ENCODE data around the gene PPIL1.

Gene PPIL1

GRCh38 chr6:36840432-36841403, 33.9 kb downstream of the PPIL1 start:
- H3K36me3 ChIP-seq (ENCODE audit: control insufficient read depth, insufficient read depth, low read length) = no peaks in the 10 kb centered on the region

GRCh38 chr6:36839749-36840431, 34.7 kb downstream of the PPIL1 start:
- H3K9me3 ChIP-seq (ENCODE audit: control insufficient read depth, insufficient read depth, low read depth, low read length) = no peaks in the 10 kb centered on the region
- peaks cover 76% of the 10 kb centered on the region for H3K27me3 ChIP-seq (ENCODE audit: control insufficient read depth, insufficient read depth, low read length)
- H3K36me3 ChIP-seq (ENCODE audit: control insufficient read depth, insufficient read depth, low read length) = no peaks in the 10 kb centered on the region
- H3K27ac ChIP-seq (ENCODE audit: low read depth, low read length) = no peak overlapping the region
- peak overlapping the region; percentile 64 for H3K4me3 ChIP-seq (ENCODE audit: low read depth, low read length)
- H3K4me1 ChIP-seq (ENCODE audit: control insufficient read depth, insufficient read depth, low read length) = peaks cover 16% of the 10 kb centered on the region
- no peak overlapping the region for H3K9ac ChIP-seq (ENCODE audit: low read length)

More at GRCh38 chr6:36840432-36841403, 33.9 kb downstream of the PPIL1 start:
- peak overlapping the region; percentile 64 for H3K4me3 ChIP-seq (ENCODE audit: low read depth, low read length)
- H3K9me3 ChIP-seq (ENCODE audit: control insufficient read depth, insufficient read depth, low read depth, low read length) = no peaks in the 10 kb centered on the region
- H3K9ac ChIP-seq (ENCODE audit: low read length) = no peak overlapping the region
- H3K27ac ChIP-seq (ENCODE audit: low read depth, low read length) = no peak overlapping the region
- peaks cover 11% of the 10 kb centered on the region for H3K4me1 ChIP-seq (ENCODE audit: control insufficient read depth, insufficient read depth, low read length)
- peaks cover 67% of the 10 kb centered on the region for H3K27me3 ChIP-seq (ENCODE audit: control insufficient read depth, insufficient read depth, low read length)

- peak within 1 kb of the TSS; percentile 64 for H3K4me3 ChIP-seq (ENCODE audit: low read depth, low read length)
- H3K9me3 ChIP-seq (ENCODE audit: control insufficient read depth, insufficient read depth, low read depth, low read length) = no peaks in the 10 kb centered on the region
- peaks cover 17% of the 10 kb centered on the region for H3K4me1 ChIP-seq (ENCODE audit: control insufficient read depth, insufficient read depth, low read length)
- no peaks in the 10 kb centered on the region for H3K36me3 ChIP-seq (ENCODE audit: control insufficient read depth, insufficient read depth, low read length)
- H3K9ac ChIP-seq (ENCODE audit: low read length) = no peak within 1 kb of the TSS
- peaks cover 77% of the 10 kb centered on the region for H3K27me3 ChIP-seq (ENCODE audit: control insufficient read depth, insufficient read depth, low read length)
- H3K27ac ChIP-seq (ENCODE audit: low read depth, low read length) = no peak within 1 kb of the TSS
Measured at GRCh38 chr6:36838896-36839748, 35.5 kb downstream of the PPIL1 start, which contains the start of gene CPNE5. TSS of gene CPNE5 (minus strand) at chr6:36839444. CDS start at chr6:36839377, 67 bp downstream.

- Histone ChIP-seq H3K27ac (ENCODE audit: low read depth, low read length) (no peak overlapping the region), H3K9me3 (ENCODE audit: control insufficient read depth, insufficient read depth, low read depth, low read length) (peaks cover 4% of the 10 kb centered on the region; the same call in 1 of the 2 replicates), H3K9ac (ENCODE audit: low read length) (no peak overlapping the region), H3K27me3 (ENCODE audit: control insufficient read depth, insufficient read depth, low read length) (peaks cover 74% of the 10 kb centered on the region), H3K4me1 (ENCODE audit: control insufficient read depth, insufficient read depth, low read length) (peaks cover 17% of the 10 kb centered on the region), H3K4me3 (ENCODE audit: low read depth, low read length) (no peak overlapping the region), H3K36me3 (ENCODE audit: control insufficient read depth, insufficient read depth, low read length) (no peaks in the 10 kb centered on the region)
Measured at GRCh38 chr6:36837686-36838085, 36.9 kb downstream of the PPIL1 start.

DNA sequence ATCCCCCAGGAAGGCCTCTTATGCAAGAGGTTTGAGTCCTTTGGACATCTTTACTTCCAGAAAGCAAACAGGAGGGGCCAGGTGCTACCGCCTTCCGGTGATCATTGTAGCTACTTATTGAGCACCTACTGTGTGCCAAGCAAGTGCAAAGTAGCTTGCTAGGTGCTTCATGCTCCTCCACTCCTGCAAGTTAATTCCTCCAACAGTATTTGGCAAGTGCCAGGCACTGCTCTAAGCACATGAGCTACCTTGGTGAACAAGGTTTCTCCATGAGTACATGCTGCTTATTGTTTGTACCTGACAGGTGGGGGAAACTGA, 37.6 kb downstream of the PPIL1 start:
- peaks cover 4% of the 10 kb centered on the region; the same call in 1 of the 2 replicates for H3K9me3 ChIP-seq (ENCODE audit: control insufficient read depth, insufficient read depth, low read depth, low read length)
- H3K36me3 ChIP-seq (ENCODE audit: control insufficient read depth, insufficient read depth, low read length) = no peaks in the 10 kb centered on the region
- peaks cover 17% of the 10 kb centered on the region for H3K4me1 ChIP-seq (ENCODE audit: control insufficient read depth, insufficient read depth, low read length)
- no peak overlapping the region for H3K27ac ChIP-seq (ENCODE audit: low read depth, low read length)
- no peak overlapping the region for H3K9ac ChIP-seq (ENCODE audit: low read length)
- no peak overlapping the region for H3K4me3 ChIP-seq (ENCODE audit: low read depth, low read length)
- H3K27me3 ChIP-seq (ENCODE audit: control insufficient read depth, insufficient read depth, low read length) = peaks cover 72% of the 10 kb centered on the region

DNA sequence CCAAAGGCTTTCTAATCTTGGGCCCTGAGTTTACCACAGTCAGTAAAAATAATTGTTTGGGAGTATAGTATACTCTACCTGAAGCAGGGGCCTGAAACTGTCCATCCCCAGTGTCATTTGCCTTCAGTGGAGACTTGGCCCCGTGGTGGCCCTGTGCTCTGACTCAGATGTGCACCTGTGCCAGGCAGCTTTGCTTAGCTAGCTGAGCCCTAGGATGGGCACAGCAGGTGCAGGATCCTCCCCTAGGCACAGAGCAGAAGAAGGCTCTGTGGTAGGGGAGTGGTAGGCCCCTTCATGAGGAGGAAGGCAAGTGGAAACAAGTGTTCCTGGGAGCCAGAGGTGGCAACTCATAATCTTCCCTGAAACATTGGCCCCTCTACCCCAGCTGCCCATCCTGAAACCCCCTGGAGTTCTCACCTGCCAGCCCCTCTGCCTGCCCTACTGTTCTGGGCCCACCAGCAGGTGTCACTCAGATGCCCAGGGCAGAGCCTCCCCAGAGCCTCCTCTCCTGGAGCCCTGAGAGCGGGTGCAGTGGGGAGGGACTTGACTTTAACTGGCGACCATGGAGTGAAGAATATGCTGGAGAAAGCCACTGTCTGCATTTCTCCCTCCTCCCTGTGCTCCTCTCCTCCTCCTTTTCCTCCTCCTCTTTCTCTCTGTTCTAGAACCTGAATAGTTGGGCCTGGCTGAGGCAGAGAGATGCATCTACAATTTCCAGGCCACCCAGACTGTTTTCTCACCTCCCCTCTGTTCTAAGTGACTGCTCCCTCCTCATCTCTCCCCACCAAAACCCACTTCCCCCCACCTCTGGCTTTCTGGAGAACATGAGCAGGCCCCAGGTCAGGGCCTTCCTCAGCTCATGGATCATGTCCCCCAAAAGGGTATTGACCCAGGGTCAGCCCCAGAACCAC, 38.2 kb downstream of the PPIL1 start:
- Histone ChIP-seq H3K9me3 (ENCODE audit: control insufficient read depth, insufficient read depth, low read depth, low read length) (peaks cover 4% of the 10 kb centered on the region; the same call in 1 of the 2 replicates), H3K36me3 (ENCODE audit: control insufficient read depth, insufficient read depth, low read length) (no peaks in the 10 kb centered on the region), H3K4me3 (ENCODE audit: low read depth, low read length) (no peak overlapping the region), H3K9ac (ENCODE audit: low read length) (no peak overlapping the region), H3K27me3 (ENCODE audit: control insufficient read depth, insufficient read depth, low read length) (peaks cover 66% of the 10 kb centered on the region), H3K27ac (ENCODE audit: low read depth, low read length) (no peak overlapping the region), H3K4me1 (ENCODE audit: control insufficient read depth, insufficient read depth, low read length) (peaks cover 17% of the 10 kb centered on the region)

GRCh38 chr6:36834576-36835341, 39.8 kb downstream of the PPIL1 start:
- Histone ChIP-seq H3K4me3 (ENCODE audit: low read depth, low read length) (0 out of 2 replicates have a peak overlapping the region, but pooled peaks have one; percentile 1), H3K27ac (ENCODE audit: low read depth, low read length) (no peak overlapping the region), H3K9ac (ENCODE audit: low read length) (no peak overlapping the region), H3K27me3 (ENCODE audit: control insufficient read depth, insufficient read depth, low read length) (peaks cover 50% of the 10 kb centered on the region), H3K4me1 (ENCODE audit: control insufficient read depth, insufficient read depth, low read length) (peaks cover 11% of the 10 kb centered on the region), H3K9me3 (ENCODE audit: control insufficient read depth, insufficient read depth, low read depth, low read length) (peaks cover 4% of the 10 kb centered on the region; the same call in 1 of the 2 replicates), H3K36me3 (ENCODE audit: control insufficient read depth, insufficient read depth, low read length) (no peaks in the 10 kb centered on the region)

DNA sequence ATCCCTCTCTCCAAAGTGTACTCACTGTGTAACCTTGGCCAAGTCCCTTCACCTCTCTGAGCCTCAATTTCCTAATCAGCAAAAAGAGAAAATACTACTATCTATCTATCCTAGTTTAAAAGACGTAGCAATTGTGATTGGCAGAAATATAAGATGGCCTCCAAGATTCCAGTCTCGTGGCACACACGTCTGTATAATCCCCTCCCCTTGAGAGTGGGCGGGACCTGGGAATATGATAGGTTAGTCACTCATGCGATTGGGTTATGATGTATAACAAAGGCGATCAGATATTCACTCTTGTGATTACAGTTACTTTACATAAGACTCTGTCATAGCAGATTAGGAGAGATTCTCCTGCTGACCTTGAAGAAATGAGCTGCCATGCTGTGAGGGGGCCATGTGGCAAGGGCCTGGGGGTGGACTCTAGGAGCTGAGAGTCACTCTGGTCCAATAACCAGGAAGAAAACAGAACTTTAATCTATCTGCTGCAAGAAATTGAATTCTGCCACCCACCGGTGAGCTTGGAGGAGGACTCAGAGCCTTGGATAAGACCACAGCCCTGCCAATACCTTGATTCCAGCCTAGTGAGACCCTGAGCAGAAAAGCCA, 41.3 kb downstream of the PPIL1 start:
- Histone ChIP-seq H3K36me3 (ENCODE audit: control insufficient read depth, insufficient read depth, low read length) (no peaks in the 10 kb centered on the region), H3K27ac (ENCODE audit: low read depth, low read length) (no peak overlapping the region), H3K4me1 (ENCODE audit: control insufficient read depth, insufficient read depth, low read length) (peaks cover 11% of the 10 kb centered on the region), H3K27me3 (ENCODE audit: control insufficient read depth, insufficient read depth, low read length) (peaks cover 35% of the 10 kb centered on the region), H3K4me3 (ENCODE audit: low read depth, low read length) (no peak overlapping the region), H3K9me3 (ENCODE audit: control insufficient read depth, insufficient read depth, low read depth, low read length) (peaks cover 4% of the 10 kb centered on the region; the same call in 1 of the 2 replicates), H3K9ac (ENCODE audit: low read length) (no peak overlapping the region)

GRCh38 chr6:36832313-36832712, 42.3 kb downstream of the PPIL1 start:
- H3K4me1 ChIP-seq (ENCODE audit: control insufficient read depth, insufficient read depth, low read length) = peaks cover 11% of the 10 kb centered on the region
- H3K27ac ChIP-seq (ENCODE audit: low read depth, low read length) = no peak overlapping the region
- no peak overlapping the region for H3K9ac ChIP-seq (ENCODE audit: low read length)
- H3K27me3 ChIP-seq (ENCODE audit: control insufficient read depth, insufficient read depth, low read length) = peaks cover 26% of the 10 kb centered on the region
- no peaks in the 10 kb centered on the region for H3K36me3 ChIP-seq (ENCODE audit: control insufficient read depth, insufficient read depth, low read length)
- H3K4me3 ChIP-seq (ENCODE audit: low read depth, low read length) = no peak overlapping the region
- H3K9me3 ChIP-seq (ENCODE audit: control insufficient read depth, insufficient read depth, low read depth, low read length) = peaks cover 4% of the 10 kb centered on the region; the same call in 1 of the 2 replicates

Measured in HUES6 (cell line).